Stimulated activated CD4-positive, alpha-beta T cell treated with anti-CD3 and anti-CD28 coated beads, Interleukin-12 subunit alpha, Interleukin-12 subunit beta, amount 100 ng/mL, for 48 hours (primary cell): ENCODE results near the gene XRRA1.
A peak's percentile ranks its signal among the peaks of the same experiment; 100 is the strongest.

Experiments
- DNase-seq, 3 donors: peaks; one replicate each; pipeline ENCODE4 v3.0.0-alpha.2; 2020; ENCODE audit warnings: low read depth in 2 of 3, low spot score in 1 of 3

Gene XRRA1

GRCh38 chr11:74950374-74950969 is 1.6 kb upstream of the XRRA1 start:
- no peak for DNase-seq

DNA sequence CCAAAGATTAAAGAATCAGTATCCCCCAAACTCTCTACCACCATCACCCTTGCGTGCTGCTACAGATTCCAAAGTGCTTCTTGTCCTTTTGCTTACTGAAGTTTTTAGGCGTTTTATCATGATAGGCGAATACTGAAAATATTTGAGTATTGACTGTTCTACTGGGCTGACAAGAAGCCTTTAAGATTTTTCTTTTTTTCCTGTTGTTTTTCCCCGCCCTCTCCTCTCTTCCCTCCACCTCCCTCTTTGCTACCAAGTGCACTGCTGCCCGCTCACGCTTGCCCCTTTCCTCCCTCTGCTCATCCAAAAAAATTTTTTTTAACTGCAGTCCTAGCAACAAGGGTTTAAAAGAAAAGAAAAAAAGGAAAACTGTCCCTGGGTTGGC is 854 bp upstream of the XRRA1 start:
- no peak for DNase-seq

- DNase-seq = no peak
Measured at GRCh38 chr11:74948546-74948897, 369 bp downstream of the XRRA1 start.

GRCh38 chr11:74942073-74942759 is 6.7 kb downstream of the XRRA1 start:
- DNase-seq = no peak

DNA sequence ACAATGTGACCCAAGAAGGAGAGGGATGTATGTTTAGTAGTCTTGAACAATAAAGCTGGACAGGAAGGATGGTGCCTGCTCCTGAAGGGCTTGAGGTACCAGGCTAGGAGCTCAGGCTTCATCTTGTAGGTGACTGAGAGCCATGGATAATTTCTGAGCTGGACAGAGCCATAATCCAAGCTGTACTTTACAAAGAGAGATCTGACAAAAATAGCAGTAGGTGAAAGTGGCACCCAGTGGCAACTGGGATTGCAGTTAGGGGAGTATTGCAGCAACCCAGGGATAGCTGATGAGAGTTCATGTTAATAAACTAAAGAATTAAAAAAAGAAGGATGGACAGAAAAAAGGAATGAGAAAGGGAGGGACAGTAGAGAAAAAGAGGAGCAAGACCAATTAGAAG is 7.4 kb downstream of the XRRA1 start:
- DNase-seq = no peak

DNA sequence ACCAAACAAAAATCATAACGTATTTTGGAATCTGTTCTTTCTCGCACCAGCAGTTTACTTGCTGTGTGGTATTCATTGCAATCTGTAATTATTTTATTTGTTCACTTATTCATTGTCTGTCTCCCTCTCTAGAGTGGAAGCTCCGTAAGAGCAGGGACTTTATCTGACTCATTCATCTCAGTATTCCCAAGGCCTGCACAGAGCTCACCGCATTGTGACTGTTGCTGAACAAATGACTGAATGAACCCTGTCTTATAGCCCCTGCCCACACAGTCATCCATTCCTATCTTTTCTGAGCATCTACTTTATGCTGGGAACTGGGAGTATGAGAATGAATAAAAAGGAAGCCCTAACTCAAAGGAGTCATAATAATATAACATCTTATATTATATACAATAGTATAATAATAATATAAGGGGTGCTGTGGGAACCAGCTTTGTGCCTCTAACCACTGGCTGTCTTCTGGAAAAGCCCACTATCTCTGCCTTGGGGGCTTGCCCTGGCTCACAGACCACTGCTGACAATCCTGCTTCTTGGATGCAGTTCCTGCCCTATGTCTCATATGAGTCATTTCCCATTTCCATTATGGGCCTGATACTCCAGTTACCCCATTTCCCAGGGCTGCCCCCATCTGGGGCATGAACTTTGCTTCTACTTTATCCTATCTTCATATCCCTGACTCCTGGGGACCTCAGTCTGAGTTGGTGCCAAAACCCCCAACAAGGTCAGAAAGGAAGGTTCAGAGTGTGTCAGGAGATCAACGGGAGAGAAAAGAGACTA is 11.0 kb downstream of the XRRA1 start:
- no peak for DNase-seq

GRCh38 chr11:74936976-74937375 is 11.9 kb downstream of the XRRA1 start:
- no peak for DNase-seq

GRCh38 chr11:74936087-74936486 is 12.8 kb downstream of the XRRA1 start:
- no peak for DNase-seq

GRCh38 chr11:74935285-74935684 is 13.6 kb downstream of the XRRA1 start:
- DNase-seq = no peak

DNA sequence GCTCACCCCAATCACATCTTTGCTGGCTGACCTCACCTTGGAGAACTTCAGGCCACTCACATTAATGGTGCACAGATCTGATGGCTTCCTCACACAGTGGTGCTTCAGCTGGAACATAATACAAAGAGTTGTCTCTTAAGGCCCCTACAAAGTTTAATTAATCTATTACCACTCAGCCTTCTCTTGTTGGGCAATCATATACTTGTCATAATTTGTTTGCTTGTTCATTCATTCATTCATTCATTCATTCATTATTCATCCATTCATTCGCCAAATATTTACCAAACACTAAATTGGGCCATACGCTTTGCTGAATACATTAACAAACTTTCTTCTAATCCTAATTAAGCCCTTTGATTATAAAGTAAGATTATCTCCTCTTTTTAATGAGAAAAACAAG is 15.1 kb downstream of the XRRA1 start:
- no peak for DNase-seq

- DNase-seq = no peak
Measured at GRCh38 chr11:74932797-74933196, 16.1 kb downstream of the XRRA1 start.

DNA sequence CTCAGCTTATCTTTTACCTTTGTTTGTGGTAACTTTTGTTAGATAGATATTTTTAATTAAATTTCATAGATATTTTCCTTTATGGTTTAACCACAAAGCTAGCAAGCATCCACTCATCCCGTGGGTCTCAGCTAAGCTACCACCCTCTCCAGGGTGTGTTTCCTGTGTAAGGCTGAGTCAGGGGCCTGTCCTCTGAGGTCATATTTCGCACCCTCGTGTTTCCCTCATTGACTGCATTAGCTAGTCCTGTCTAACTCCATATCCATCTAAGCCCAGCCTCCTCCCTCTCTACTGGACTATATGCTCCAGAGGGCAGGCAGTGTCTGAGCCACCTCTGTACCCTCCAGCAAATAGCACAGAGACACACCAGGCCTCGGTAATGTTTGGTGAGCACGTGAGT is 16.7 kb downstream of the XRRA1 start:
- no peak for DNase-seq

- DNase-seq = peak in 2 of 3 donors; percentile 47 to 64
Measured at GRCh38 chr11:74929431-74930363, 19.2 kb downstream of the XRRA1 start.

DNA sequence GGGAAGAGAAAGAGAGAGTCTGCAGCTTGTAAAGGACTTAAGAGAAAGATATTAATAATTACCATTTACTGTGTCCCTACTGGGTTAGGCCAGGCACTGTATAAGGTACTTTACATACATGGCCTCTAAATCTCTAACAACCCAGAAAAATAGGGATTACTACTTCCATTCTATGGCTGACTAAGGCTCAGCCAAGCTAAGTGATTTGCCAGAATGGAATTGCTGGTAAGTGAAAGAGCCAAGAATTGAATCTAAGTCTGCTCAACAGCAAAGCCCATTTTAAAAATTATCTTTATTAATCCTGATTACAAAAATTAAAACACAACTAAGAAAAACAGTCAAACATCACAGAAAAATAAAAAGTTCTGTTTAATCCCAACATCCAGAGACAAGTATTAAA is 21.4 kb downstream of the XRRA1 start:
- DNase-seq = no peak

DNA sequence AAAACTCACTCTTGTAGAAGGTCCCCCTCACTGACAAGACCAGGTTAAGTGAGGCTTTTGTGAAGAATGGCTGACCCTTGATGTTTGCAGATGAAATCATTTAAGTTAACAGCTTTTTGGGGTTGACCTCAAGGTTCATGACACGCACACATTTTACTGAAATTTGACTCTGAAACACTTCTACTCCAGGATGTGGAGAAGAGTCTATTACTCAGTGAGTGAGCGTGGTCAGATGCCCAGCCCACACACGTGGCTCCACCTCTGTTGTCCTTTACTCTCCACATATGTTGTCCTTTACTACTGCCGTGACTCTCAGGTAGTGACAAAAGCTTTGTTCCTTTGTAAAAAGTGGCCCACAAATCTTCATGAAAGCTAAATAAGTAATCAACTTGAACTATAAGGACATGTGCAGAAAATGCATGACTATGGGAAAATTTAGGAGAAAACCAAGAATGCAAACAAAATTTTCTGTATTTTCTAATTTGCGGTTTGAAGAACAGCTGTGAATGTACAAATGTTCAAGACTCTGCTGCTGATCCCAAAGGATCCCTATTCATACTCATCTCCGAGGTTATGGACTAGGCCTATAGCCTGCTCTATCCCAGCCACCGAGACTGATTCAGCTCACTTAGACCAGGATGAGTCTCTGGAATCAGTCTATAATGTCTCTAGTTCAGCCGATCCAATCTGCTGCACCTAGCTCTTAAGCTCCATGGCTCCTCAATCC is 22.4 kb downstream of the XRRA1 start:
- DNase-seq = no peak

- no peak for DNase-seq
Measured at GRCh38 chr11:74925281-74925680, 23.6 kb downstream of the XRRA1 start.

- no peak for DNase-seq
Measured at GRCh38 chr11:74923125-74923524, 25.8 kb downstream of the XRRA1 start.

GRCh38 chr11:74909812-74910211 is 39.1 kb downstream of the XRRA1 start:
- no peak for DNase-seq

DNA sequence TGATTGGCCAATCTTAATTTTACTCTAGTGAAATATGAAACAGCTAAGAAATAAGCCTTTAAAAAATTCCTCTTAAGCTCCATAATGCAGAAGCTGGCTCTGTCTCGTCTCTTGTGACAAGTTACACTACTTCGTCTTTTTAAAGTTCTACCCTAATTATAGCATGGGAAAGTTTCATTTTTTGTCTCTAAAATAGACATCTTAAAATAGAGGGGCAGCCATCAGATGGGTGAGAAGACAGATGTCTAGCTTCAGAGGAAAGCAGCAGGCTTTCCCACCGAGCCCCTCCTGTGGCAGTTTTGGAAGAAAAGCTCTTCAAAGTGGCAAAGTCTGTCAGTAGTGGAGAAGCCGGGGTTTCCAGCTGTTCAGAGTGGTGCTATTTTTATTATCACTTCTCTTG is 39.5 kb downstream of the XRRA1 start:
- no peak for DNase-seq

- DNase-seq = no peak
Measured at GRCh38 chr11:74905326-74905725, 43.6 kb downstream of the XRRA1 start.

DNA sequence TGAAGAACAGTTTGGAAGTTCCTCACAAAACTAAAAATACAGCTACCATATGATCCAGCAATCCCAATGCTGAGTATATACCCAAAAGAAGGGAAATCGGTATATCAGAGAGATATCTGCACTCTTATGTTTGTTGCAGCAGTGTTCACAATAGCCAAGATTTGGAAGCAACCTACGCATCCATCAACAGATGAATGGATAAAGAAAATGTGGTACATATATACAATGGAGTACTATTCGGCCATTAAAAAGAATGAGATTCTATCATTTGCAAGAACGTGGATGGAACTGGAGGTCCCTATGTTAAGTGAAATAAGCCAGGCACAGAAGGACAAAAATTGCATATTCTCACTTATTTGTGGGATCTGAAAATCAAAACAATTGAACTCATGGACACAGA is 46.5 kb downstream of the XRRA1 start:
- no peak for DNase-seq
